T-helper 1 cell treated with Interleukin-12 subunit alpha and Interleukin-12 subunit beta and Interleukin-4 antibody, amounts not matched to agents 30 μg/mL and 1 μg/mL, for 36 hours (primary cell): ENCODE measurements around the gene CCDC83.
"Not testable (repeated sequence)": the region's sequence is repeated elsewhere in the genome, so short reads cannot be mapped to it uniquely, and the experiment has no call there.

Experiments used
- H3K27ac Mint-ChIP-seq: one replicate; pipeline ENCODE4 v1.8.0; 2021; ENCODE audit warnings: mild to moderate bottlenecking, mixed read lengths
- H3K27me3 Mint-ChIP-seq: one replicate; pipeline ENCODE4 v1.8.0; 2021; ENCODE audit warnings: low read depth, mixed read lengths
- H3K36me3 Mint-ChIP-seq: one replicate; pipeline ENCODE4 v1.8.0; 2021; ENCODE audit warnings: low read depth, mixed read lengths
- H3K4me1 Mint-ChIP-seq: one replicate; pipeline ENCODE4 v1.8.0; 2021; ENCODE audit warnings: low read depth, mixed read lengths
- H3K4me3 Mint-ChIP-seq: one replicate; pipeline ENCODE4 v1.8.0; 2021; ENCODE audit warnings: mild to moderate bottlenecking, moderate library complexity, mixed read lengths
- H3K9me3 Mint-ChIP-seq: one replicate; pipeline ENCODE4 v1.8.0; 2021; ENCODE audit warnings: mixed read lengths

Gene CCDC83

DNA sequence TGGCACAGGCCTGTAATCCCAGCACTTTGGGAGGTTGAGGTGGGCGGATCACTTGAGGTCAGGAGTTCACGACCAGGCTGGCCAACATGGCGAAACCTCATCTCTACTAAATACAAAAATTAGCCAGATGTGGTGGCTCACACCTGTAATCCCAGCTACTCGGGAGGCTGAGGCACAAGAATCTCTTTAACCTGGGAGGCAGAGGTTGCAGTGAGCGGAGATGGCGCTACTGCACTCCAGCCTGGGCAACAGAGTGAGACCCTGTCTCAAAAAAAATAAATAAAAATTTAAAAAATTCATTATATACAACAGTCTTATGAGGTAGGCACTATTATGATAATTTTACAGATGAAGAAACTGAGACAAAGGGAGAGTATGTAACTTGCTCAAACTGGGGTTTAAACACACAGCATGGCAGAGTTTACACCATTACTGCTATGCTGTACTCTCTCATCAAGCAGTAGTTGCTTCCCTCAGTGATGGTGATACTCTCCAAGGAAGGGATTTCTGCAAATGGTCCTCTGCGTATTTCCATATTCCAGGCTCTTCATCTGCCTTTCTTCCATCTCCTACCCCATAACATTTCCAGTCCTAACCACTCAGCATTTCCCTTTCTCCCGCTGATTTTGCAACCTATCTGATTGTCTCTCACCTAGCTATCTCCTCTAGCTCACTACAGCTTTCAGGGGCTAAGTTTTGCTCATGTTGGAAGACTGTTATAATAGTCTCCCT lies 95.3 kb downstream of the CCDC83 start:
- H3K4me3 Mint-ChIP-seq, result no peak overlapping the region
- H3K27ac Mint-ChIP-seq, result no peak overlapping the region

DNA sequence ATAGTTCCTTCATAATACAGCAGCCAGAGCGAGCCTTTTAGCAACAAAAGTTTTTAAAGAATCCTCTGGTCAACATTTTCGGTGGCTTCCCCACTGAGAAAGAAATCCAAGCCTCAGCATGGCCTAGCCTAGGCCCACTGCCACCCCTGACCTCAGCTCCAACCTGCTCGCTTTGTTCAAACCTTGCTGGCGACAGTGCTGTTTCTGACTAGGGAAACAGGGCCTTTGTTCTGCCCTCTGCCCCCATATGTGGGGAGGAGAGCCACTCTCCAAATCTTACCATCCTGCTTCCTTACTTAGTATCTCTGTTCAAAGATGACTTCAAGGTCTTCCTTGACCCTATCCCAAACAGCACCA lies 95.8 kb downstream of the CCDC83 start:
- Mint-ChIP-seq H3K27me3 (no peaks in the 10 kb centered on the region), H3K36me3 (peaks cover 33% of the 10 kb centered on the region), H3K4me1 (peaks cover 23% of the 10 kb centered on the region), H3K9me3 (peaks cover 14% of the 10 kb centered on the region), H3K27ac (no peak overlapping the region), H3K4me3 (no peak overlapping the region)

More for the DNA sequence above, 95.3 kb downstream of the CCDC83 start:
- Mint-ChIP-seq H3K9me3 (peaks cover 19% of the 10 kb centered on the region), H3K4me1 (peaks cover 28% of the 10 kb centered on the region), H3K36me3 (peaks cover 35% of the 10 kb centered on the region), H3K27me3 (no peaks in the 10 kb centered on the region)

DNA sequence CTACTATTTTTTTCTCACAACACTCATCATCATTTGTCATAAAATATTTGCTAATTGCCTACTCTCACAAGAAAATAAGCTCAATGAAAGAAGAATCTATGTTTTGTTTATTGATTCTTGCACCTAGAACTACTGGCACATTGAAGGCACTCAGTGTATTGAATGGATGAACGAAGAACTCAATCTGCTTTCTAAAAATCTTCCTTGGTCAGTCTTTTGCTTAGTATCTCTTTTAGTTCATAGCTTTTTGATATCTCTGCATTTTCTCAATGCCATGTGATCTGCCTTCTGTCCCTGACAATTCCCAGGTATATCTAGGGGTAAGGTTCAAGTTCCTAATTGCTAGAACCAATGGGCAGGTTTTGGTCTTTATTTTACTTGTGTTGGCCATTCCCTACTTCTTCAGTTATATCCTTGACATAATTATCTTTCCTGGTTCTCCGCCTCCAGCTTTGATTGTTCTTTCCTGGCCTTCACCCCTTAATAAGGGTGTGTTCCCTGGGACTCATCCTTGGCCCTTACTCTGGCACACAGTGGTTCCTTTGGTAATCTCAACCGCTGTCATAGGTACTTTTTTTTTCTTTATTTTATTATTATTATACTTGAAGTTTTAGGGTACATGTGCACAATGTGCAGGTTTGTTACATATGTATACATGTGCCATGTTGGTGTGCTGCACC lies 96.4 kb downstream of the CCDC83 start:
- Mint-ChIP-seq H3K4me3 (no peak overlapping the region), H3K27ac (no peak overlapping the region), H3K4me1 (peaks cover 17% of the 10 kb centered on the region), H3K36me3 (peaks cover 35% of the 10 kb centered on the region), H3K9me3 (peaks cover 11% of the 10 kb centered on the region), H3K27me3 (no peaks in the 10 kb centered on the region)

DNA sequence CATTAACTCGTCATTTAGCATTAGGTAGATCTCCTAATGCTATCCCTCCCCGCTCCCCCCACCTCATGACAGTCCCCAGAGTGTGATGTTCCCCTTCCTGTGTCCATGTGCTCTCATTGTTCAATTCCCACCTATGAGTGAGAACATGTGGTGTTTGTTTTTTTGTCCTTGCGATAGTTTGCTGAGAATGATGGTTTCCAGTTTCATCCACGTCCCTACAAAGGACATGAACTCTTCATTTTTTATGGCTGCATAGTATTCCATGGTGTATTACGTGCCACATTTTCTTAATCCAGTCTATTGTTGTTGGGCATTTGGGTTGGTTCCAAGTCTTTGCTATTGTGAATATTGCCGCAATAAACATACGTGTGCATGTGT lies 96.9 kb downstream of the CCDC83 start:
- H3K9me3 Mint-ChIP-seq, result peaks cover 11% of the 10 kb centered on the region
- H3K27me3 Mint-ChIP-seq, result not testable (repeated sequence)
- H3K36me3 Mint-ChIP-seq, result peaks cover 38% of the 10 kb centered on the region

DNA sequence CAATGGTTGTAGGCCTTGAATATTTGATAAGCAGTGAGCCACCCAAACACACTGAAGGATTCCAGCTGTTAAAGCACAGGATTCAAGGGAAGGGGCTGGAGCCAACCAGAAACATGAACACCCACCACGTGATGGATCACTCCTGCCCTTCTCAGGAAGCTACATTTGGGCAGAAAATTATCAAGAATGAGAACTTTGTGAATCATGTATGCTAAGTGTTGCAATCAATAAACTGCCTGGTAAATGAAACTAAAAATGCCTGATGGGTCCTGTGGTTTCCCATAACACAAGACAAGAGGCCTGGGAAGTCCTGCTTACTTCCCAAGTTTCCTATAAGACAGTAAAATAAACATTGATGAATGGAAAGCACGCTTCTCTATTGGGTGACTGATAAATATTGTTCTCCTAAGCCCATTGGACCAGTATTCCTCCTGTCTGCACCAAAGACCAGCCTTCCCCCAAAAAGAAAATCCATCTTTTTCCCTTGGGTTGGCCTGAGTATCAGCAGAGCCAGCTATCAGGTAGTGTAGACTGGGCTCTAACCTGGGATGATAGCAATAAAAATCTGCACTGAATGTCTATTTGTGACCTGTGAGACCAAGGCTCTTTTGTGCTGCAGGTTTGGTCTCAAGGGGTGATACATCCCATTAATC lies 98.4 kb downstream of the CCDC83 start:
- H3K36me3 Mint-ChIP-seq, result peaks cover 48% of the 10 kb centered on the region
- peaks cover 11% of the 10 kb centered on the region for H3K9me3 Mint-ChIP-seq
- H3K4me1 Mint-ChIP-seq, result peaks cover 4% of the 10 kb centered on the region
- no peak overlapping the region for H3K4me3 Mint-ChIP-seq
- no peaks in the 10 kb centered on the region for H3K27me3 Mint-ChIP-seq
- H3K27ac Mint-ChIP-seq, result no peak overlapping the region

More for the DNA sequence above, 96.9 kb downstream of the CCDC83 start:
- H3K4me1 Mint-ChIP-seq, result peaks cover 16% of the 10 kb centered on the region
- H3K27ac Mint-ChIP-seq, result peak overlapping the region; percentile 46
- H3K4me3 Mint-ChIP-seq, result not testable (repeated sequence)

DNA sequence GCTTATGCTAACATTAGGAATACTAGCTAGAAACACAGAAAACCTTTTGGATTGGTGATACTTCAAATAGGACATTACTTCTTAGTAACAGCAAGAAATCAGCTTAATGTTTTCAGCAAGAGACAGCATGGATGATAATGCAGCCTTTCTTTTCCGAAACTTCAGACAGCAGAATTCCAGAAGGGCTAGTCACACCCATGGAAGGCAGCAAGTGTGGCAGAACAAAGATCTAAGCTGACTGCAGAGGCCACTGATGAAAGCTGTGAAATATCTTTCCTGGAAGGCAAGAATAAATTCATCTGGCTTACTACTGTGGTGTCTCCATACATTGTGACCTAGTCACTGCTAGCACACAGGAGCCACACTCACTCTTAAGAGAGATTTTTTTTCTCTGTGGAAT lies 100.3 kb downstream of the CCDC83 start:
- Mint-ChIP-seq H3K36me3 (peaks cover 65% of the 10 kb centered on the region), H3K9me3 (peaks cover 11% of the 10 kb centered on the region), H3K27me3 (no peaks in the 10 kb centered on the region), H3K4me3 (no peak overlapping the region), H3K27ac (no peak overlapping the region), H3K4me1 (peaks cover 5% of the 10 kb centered on the region)

DNA sequence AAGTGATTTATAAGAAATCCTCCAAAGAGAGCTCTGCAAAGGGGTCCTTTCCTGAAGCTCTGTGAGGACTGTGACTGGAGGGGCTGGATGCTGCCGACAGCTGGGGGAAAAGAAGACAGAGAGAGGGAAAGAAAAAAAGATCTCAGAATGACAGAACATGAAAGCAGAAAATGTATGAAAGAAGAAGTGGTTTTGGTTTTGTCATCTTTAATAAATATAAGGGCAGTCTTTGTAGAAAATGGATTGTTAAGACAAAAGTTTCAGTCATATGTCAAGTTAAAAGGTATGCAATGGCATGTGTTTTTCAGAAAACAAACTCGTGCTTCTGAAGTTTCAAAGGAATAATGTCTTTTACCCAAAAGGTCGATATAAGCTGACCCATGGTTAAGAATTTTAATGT lies 105.5 kb downstream of the CCDC83 start:
- peak overlapping the region; percentile 16 for H3K27ac Mint-ChIP-seq
- peaks cover 61% of the 10 kb centered on the region for H3K36me3 Mint-ChIP-seq
- no peak overlapping the region for H3K4me3 Mint-ChIP-seq
- H3K27me3 Mint-ChIP-seq, result no peaks in the 10 kb centered on the region
- no peaks in the 10 kb centered on the region for H3K9me3 Mint-ChIP-seq
- H3K4me1 Mint-ChIP-seq, result peaks cover 13% of the 10 kb centered on the region

DNA sequence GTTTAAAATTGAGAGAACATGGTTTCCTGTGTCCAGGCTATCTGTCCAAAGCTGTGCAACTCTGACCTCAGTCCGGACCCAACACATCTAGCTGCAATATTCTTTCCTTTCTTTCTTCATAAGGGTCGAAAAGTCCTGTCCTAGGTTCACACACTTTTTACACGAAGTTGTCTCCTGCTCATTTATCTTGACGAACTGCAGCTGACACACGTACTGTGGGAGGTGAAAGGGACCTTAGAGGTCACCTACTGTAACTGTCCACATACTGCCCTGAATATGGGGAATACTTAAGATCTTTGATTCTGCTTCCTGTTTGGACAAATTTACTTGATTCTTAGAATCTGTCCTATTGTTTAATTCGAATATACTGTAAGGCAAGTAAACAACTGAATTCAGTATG lies 105.9 kb downstream of the CCDC83 start:
- no peaks in the 10 kb centered on the region for H3K9me3 Mint-ChIP-seq
- H3K4me1 Mint-ChIP-seq, result peaks cover 13% of the 10 kb centered on the region
- peaks cover 63% of the 10 kb centered on the region for H3K36me3 Mint-ChIP-seq
- no peak overlapping the region for H3K27ac Mint-ChIP-seq
- no peaks in the 10 kb centered on the region for H3K27me3 Mint-ChIP-seq
- no peak overlapping the region for H3K4me3 Mint-ChIP-seq

DNA sequence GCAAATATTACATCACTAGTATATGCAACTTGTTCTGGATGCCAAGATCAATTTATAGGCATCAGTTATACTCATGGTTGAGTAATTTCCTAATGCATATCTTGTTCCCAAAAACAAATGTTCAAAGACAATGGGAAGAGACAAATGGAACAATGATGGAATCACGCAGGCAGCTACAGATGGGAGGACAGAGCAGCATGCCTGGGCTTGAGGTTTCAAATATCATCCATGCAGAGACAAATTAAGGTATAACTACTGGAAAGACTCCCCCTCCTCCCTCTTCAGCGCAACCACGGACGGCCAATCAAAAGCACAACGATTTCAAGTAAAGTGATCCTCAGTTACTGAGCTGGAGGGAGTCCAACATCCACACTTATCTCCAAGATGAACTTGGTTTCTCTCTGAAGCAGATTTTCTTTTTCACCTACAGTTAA lies 106.8 kb downstream of the CCDC83 start:
- H3K27me3 Mint-ChIP-seq, result no peaks in the 10 kb centered on the region
- peaks cover 62% of the 10 kb centered on the region for H3K36me3 Mint-ChIP-seq
- H3K9me3 Mint-ChIP-seq, result no peaks in the 10 kb centered on the region
- no peak overlapping the region for H3K27ac Mint-ChIP-seq
- H3K4me1 Mint-ChIP-seq, result peaks cover 13% of the 10 kb centered on the region
- H3K4me3 Mint-ChIP-seq, result no peak overlapping the region

DNA sequence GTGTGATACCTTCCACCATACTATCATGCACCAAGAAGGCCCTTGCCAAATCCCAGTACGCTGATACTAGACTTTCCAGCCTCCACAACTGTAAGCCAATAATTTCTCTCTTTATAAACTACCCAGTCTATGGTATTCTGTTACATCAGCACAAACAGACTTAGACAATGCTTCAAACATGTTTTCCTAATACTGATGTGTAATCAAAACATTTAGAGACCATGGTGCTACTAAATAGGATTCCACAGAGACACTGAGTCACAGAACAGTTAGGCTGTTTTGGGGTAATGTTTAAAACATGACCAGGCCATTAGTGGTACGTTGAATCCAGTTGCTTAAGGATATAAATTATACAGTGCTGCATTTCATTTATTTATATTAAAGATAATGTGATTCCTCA lies 110.0 kb downstream of the CCDC83 start:
- H3K9me3 Mint-ChIP-seq, result no peaks in the 10 kb centered on the region

DNA sequence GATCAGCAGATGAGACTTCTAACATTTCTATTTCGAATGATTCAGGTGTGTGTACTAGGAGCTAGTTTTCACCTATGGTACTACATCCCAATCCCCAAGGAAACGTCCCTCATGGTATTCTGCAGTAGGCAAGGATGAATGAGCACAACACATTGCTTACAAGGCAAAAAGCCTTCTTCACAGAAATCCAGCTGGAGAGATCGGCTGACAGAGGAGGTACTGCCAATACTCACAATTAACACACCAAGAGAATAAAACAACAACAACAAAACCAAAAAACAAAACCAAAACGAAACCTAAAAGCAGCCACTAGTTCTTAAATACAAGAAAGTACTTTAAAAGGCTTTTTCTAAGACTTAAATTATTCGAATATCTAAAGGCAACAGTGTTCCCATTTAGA lies 112.3 kb downstream of the CCDC83 start:
- Mint-ChIP-seq H3K9me3 (no peaks in the 10 kb centered on the region), H3K4me3 (no peak overlapping the region), H3K36me3 (peaks cover 61% of the 10 kb centered on the region), H3K27me3 (no peaks in the 10 kb centered on the region), H3K4me1 (peaks cover 21% of the 10 kb centered on the region), H3K27ac (no peak overlapping the region)

More for the DNA sequence above, 110.0 kb downstream of the CCDC83 start:
- Mint-ChIP-seq H3K36me3 (peaks cover 55% of the 10 kb centered on the region), H3K4me3 (no peak overlapping the region), H3K4me1 (peaks cover 26% of the 10 kb centered on the region), H3K27me3 (no peaks in the 10 kb centered on the region), H3K27ac (no peak overlapping the region)
